Measurements from ENCODE around the gene C22orf31. TPM values are rescaled to one million over a fixed set of nuclear protein-coding genes. Genes with fewer than 3 reads are reported as not detected.

The C22orf31 gene
- total and polyA plus RNA-seq, 2 experiments from 2014 or later: 0.36 TPM; not detected in 1

DNA sequence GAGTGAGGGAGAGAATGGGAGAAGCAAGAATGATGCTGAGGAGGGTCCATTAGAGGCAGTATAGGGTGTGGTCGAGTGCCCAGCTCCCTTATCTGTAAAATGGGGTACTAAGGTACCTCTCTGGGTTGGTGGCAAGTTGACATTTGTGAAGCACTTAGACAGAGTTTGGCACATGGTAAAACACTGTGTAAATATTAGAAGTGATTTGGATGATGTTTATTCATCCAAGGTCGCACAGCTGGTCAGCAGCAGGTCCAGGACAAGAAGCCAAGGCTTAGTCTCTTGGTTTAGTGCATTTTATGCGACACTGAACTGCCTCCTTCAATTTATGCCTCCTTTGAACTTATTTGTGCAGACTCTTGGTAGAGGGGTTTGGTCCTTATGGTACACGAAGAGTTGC, 30.6 kb upstream of the C22orf31 start:
- Histone ChIP-seq H3K9me2 (ENCODE audit: insufficient read depth) (no peaks in the 10 kb centered on the region), H2AFZ (no peak overlapping the region), H3K4me3 (no peak overlapping the region), H3K79me2 (replicated peaks; ENCODE audit: insufficient read depth) (no peaks in the 10 kb centered on the region), H3K4me1 (ENCODE audit: insufficient read depth) (peaks cover 9% of the 10 kb centered on the region), H3K36me3 (ENCODE audit: insufficient read depth) (no peaks in the 10 kb centered on the region), H4K20me1 (replicated peaks; ENCODE audit: insufficient read depth) (0 out of 2 replicates have a peak, but pooled peaks cover 5% of the 10 kb centered on the region), H3K27me3 (ENCODE audit: insufficient read depth) (no peaks in the 10 kb centered on the region), H3F3A (replicated peaks; ENCODE audit: low read depth) (no peaks in the 10 kb centered on the region), H3K27ac (ENCODE audit: low read depth) (no peak overlapping the region), H3K4me2 (no peak overlapping the region)
- DNase-seq (ENCODE audit: low spot score): no peak
- no peak for ATAC-seq
- Mint-ChIP-seq H3K27ac (no peak overlapping the region), H3K4me3 (no peak overlapping the region), H3K4me1 (peaks cover 12% of the 10 kb centered on the region), H3K27me3 (ENCODE audit: insufficient read depth, low read depth, poor library complexity) (peaks cover 2% of the 10 kb centered on the region), H3K9me3 (no peaks in the 10 kb centered on the region), H3K36me3 (ENCODE audit: low read depth) (no peaks in the 10 kb centered on the region)
- no peak for TF ChIP-seq EZH2 (IDR thresholded peaks at IDR 0.05; ENCODE audit: low read depth, unreplicated experiment)
- no peak for TF ChIP-seq STAT1 (IDR thresholded peaks at IDR 0.05; ENCODE audit: unreplicated experiment)
- no peak for TF ChIP-seq ZNF331 (CRISPR knock-in tag; IDR thresholded peaks at IDR 0.05; ENCODE audit: low read depth)
- TF ChIP-seq ZNF114 (CRISPR knock-in tag; IDR thresholded peaks at IDR 0.05): no peak
- no peak for TF ChIP-seq CREB1 (CRISPR knock-in tag; IDR thresholded peaks at IDR 0.05; ENCODE audit: low read depth)
- TF ChIP-seq, protein P1, sequence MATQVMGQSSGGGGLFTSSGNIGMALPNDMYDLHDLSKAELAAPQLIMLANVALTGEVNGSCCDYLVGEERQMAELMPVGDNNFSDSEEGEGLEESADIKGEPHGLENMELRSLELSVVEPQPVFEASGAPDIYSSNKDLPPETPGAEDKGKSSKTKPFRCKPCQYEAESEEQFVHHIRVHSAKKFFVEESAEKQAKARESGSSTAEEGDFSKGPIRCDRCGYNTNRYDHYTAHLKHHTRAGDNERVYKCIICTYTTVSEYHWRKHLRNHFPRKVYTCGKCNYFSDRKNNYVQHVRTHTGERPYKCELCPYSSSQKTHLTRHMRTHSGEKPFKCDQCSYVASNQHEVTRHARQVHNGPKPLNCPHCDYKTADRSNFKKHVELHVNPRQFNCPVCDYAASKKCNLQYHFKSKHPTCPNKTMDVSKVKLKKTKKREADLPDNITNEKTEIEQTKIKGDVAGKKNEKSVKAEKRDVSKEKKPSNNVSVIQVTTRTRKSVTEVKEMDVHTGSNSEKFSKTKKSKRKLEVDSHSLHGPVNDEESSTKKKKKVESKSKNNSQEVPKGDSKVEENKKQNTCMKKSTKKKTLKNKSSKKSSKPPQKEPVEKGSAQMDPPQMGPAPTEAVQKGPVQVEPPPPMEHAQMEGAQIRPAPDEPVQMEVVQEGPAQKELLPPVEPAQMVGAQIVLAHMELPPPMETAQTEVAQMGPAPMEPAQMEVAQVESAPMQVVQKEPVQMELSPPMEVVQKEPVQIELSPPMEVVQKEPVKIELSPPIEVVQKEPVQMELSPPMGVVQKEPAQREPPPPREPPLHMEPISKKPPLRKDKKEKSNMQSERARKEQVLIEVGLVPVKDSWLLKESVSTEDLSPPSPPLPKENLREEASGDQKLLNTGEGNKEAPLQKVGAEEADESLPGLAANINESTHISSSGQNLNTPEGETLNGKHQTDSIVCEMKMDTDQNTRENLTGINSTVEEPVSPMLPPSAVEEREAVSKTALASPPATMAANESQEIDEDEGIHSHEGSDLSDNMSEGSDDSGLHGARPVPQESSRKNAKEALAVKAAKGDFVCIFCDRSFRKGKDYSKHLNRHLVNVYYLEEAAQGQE (IDR thresholded peaks at IDR 0.05; ENCODE audit: unreplicated experiment): no peak
- no peak for TF ChIP-seq POLR2AphosphoS5 (IDR thresholded peaks at IDR 0.05; ENCODE audit: low read depth)
- TF ChIP-seq NANOG (IDR thresholded peaks at IDR 0.05; ENCODE audit: borderline replicate concordance): no peak
- no peak for TF ChIP-seq JUNB (IDR thresholded peaks at IDR 0.05; ENCODE audit: unreplicated experiment)
- TF ChIP-seq EZH2phosphoT487 (IDR thresholded peaks at IDR 0.05; ENCODE audit: unreplicated experiment): no peak
- TF ChIP-seq, protein P2, sequence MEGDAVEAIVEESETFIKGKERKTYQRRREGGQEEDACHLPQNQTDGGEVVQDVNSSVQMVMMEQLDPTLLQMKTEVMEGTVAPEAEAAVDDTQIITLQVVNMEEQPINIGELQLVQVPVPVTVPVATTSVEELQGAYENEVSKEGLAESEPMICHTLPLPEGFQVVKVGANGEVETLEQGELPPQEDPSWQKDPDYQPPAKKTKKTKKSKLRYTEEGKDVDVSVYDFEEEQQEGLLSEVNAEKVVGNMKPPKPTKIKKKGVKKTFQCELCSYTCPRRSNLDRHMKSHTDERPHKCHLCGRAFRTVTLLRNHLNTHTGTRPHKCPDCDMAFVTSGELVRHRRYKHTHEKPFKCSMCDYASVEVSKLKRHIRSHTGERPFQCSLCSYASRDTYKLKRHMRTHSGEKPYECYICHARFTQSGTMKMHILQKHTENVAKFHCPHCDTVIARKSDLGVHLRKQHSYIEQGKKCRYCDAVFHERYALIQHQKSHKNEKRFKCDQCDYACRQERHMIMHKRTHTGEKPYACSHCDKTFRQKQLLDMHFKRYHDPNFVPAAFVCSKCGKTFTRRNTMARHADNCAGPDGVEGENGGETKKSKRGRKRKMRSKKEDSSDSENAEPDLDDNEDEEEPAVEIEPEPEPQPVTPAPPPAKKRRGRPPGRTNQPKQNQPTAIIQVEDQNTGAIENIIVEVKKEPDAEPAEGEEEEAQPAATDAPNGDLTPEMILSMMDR (conservative IDR thresholded peaks at IDR 0.05; ENCODE audit: low read depth in 2 of 2): no peak
- TF ChIP-seq, protein P3, sequence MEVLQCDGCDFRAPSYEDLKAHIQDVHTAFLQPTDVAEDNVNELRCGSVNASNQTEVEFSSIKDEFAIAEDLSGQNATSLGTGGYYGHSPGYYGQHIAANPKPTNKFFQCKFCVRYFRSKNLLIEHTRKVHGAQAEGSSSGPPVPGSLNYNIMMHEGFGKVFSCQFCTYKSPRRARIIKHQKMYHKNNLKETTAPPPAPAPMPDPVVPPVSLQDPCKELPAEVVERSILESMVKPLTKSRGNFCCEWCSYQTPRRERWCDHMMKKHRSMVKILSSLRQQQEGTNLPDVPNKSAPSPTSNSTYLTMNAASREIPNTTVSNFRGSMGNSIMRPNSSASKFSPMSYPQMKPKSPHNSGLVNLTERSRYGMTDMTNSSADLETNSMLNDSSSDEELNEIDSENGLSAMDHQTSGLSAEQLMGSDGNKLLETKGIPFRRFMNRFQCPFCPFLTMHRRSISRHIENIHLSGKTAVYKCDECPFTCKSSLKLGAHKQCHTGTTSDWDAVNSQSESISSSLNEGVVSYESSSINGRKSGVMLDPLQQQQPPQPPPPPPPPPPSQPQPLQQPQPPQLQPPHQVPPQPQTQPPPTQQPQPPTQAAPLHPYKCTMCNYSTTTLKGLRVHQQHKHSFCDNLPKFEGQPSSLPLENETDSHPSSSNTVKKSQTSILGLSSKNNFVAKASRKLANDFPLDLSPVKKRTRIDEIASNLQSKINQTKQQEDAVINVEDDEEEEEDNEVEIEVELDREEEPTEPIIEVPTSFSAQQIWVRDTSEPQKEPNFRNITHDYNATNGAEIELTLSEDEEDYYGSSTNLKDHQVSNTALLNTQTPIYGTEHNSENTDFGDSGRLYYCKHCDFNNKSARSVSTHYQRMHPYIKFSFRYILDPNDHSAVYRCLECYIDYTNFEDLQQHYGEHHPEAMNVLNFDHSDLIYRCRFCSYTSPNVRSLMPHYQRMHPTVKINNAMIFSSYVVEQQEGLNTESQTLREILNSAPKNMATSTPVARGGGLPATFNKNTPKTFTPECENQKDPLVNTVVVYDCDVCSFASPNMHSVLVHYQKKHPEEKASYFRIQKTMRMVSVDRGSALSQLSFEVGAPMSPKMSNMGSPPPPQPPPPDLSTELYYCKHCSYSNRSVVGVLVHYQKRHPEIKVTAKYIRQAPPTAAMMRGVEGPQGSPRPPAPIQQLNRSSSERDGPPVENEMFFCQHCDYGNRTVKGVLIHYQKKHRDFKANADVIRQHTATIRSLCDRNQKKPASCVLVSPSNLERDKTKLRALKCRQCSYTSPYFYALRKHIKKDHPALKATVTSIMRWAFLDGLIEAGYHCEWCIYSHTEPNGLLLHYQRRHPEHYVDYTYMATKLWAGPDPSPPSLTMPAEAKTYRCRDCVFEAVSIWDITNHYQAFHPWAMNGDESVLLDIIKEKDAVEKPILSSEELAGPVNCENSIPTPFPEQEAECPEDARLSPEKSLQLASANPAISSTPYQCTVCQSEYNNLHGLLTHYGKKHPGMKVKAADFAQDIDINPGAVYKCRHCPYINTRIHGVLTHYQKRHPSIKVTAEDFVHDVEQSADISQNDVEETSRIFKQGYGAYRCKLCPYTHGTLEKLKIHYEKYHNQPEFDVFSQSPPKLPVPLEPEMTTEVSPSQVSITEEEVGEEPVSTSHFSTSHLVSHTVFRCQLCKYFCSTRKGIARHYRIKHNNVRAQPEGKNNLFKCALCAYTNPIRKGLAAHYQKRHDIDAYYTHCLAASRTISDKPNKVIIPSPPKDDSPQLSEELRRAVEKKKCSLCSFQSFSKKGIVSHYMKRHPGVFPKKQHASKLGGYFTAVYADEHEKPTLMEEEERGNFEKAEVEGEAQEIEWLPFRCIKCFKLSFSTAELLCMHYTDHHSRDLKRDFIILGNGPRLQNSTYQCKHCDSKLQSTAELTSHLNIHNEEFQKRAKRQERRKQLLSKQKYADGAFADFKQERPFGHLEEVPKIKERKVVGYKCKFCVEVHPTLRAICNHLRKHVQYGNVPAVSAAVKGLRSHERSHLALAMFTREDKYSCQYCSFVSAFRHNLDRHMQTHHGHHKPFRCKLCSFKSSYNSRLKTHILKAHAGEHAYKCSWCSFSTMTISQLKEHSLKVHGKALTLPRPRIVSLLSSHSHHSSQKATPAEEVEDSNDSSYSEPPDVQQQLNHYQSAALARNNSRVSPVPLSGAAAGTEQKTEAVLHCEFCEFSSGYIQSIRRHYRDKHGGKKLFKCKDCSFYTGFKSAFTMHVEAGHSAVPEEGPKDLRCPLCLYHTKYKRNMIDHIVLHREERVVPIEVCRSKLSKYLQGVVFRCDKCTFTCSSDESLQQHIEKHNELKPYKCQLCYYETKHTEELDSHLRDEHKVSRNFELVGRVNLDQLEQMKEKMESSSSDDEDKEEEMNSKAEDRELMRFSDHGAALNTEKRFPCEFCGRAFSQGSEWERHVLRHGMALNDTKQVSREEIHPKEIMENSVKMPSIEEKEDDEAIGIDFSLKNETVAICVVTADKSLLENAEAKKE (CRISPR knock-in tag; IDR thresholded peaks at IDR 0.05): no peak
- TF ChIP-seq, protein P4, sequence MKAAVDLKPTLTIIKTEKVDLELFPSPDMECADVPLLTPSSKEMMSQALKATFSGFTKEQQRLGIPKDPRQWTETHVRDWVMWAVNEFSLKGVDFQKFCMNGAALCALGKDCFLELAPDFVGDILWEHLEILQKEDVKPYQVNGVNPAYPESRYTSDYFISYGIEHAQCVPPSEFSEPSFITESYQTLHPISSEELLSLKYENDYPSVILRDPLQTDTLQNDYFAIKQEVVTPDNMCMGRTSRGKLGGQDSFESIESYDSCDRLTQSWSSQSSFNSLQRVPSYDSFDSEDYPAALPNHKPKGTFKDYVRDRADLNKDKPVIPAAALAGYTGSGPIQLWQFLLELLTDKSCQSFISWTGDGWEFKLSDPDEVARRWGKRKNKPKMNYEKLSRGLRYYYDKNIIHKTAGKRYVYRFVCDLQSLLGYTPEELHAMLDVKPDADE (IDR thresholded peaks at IDR 0.05): no peak
